ENCODE results near the gene HDAC4. TPM values are rescaled to one million over a fixed set of nuclear protein-coding genes. Genes with fewer than 3 reads are reported as not detected.

The HDAC4 gene
- total and polyA plus RNA-seq, 9 of the 15 experiments (the other 6 are each of a cell fraction or from before 2014, with no cell fraction given): 0.11 to 20.2 (median 4.0) TPM

DNA sequence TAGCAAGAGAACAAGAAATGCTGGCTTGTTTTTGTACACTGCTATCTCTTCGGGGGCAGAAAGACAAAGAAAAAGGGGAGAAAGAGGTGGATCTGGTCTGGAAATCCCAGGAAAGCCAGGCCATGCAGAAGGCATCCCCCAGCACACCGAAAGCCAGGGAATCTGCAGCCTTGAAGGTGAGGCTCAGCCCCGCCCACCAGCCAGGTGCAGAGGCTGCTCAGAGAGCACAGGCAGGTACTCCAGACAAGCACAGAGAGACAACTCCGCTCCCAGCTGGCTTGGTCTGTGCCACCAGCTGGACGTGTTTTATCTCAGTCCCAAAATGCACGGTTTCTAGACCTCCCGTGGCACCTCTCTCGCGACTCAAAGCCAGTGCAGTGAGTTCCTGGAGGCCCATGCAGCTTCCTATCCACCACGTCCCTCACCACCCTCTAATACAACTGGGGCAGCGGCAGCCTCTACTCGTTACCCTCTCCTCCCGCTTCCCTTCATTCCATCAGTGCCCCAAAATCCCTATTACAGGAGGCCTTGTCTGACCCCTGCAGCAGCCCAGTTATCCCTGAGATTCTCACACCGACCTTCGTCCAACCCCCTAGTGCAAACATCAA lies 62.8 kb downstream of the HDAC4 start (continued):
- no peak for TF ChIP-seq ARHGAP35 (IDR thresholded peaks at IDR 0.05; ENCODE audit: partially characterized antibody)
- TF ChIP-seq, protein P1, sequence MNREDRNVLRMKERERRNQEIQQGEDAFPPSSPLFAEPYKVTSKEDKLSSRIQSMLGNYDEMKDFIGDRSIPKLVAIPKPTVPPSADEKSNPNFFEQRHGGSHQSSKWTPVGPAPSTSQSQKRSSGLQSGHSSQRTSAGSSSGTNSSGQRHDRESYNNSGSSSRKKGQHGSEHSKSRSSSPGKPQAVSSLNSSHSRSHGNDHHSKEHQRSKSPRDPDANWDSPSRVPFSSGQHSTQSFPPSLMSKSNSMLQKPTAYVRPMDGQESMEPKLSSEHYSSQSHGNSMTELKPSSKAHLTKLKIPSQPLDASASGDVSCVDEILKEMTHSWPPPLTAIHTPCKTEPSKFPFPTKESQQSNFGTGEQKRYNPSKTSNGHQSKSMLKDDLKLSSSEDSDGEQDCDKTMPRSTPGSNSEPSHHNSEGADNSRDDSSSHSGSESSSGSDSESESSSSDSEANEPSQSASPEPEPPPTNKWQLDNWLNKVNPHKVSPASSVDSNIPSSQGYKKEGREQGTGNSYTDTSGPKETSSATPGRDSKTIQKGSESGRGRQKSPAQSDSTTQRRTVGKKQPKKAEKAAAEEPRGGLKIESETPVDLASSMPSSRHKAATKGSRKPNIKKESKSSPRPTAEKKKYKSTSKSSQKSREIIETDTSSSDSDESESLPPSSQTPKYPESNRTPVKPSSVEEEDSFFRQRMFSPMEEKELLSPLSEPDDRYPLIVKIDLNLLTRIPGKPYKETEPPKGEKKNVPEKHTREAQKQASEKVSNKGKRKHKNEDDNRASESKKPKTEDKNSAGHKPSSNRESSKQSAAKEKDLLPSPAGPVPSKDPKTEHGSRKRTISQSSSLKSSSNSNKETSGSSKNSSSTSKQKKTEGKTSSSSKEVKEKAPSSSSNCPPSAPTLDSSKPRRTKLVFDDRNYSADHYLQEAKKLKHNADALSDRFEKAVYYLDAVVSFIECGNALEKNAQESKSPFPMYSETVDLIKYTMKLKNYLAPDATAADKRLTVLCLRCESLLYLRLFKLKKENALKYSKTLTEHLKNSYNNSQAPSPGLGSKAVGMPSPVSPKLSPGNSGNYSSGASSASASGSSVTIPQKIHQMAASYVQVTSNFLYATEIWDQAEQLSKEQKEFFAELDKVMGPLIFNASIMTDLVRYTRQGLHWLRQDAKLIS (CRISPR knock-in tag; IDR thresholded peaks at IDR 0.05): no peak
- TF ChIP-seq SIN3B (IDR thresholded peaks at IDR 0.05; ENCODE audit: low read depth): no peak
- TF ChIP-seq ADNP (tag; IDR thresholded peaks at IDR 0.05): no peak
- TF ChIP-seq NFRKB (IDR thresholded peaks at IDR 0.05; ENCODE audit: low read depth): no peak

DNA sequence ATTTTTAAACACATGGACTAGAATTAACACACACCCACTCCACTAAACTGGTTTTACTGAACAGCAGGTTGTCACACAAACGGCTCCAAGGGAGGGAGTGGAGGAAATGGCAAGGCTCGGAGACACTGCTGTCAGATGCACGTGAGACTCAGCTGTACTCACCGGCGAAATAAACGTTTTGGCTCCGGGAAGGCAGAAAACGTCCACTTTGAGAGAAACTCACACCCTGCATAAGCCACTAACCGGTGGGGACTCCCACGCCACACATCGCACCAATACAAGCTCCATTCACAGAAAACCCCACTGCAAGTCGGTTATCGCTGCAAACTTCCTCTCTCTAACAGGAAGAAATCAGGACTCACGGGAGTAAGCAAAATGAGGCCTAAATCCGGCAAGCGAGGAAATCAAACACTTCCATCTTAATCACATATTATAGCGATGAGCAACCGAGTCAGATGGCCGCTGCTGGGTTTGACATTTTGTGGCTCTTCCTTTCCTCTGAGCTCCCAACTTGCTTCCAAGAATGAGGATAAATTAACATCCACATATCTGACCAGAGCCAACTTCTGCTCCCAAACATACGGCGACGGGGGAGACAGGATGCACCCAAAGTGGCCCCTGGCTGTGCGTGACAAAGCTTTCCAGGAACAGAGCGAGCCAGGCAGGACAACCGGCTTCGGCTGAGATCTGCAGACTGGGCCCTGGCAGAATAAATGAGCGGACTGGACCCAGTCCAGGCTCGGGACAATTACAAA lies 63.5 kb downstream of the HDAC4 start:
- Histone ChIP-seq H3K79me2 (ENCODE audit: control insufficient read depth, insufficient read depth, low read length) (peaks cover 4% of the 10 kb centered on the region; the same call in 2 of the 3 replicates), H3K9me3 (replicated peaks; ENCODE audit: control insufficient read depth, insufficient read depth, low read depth, low read length) (no peaks in the 10 kb centered on the region), H3K36me3 (ENCODE audit: control insufficient read depth, insufficient read depth, low read length) (no peaks in the 10 kb centered on the region), H3K4me1 (replicated peaks in 1 of 2; ENCODE audit: control insufficient read depth in 2 of 2, insufficient read depth in 2 of 2, low read length in 2 of 2) (no peaks in the 10 kb centered on the region; a peak in 1 of 5 replicates), H3K4me3 (no peak overlapping the region), H3K27ac (ENCODE audit: extremely low read depth, low read depth, low read length) (no peak overlapping the region), H3K4me2 (ENCODE audit: insufficient read depth, low read length) (no peak overlapping the region), H3K9me1 (ENCODE audit: control insufficient read depth, insufficient read depth, low read length) (no peaks in the 10 kb centered on the region), H3K9ac (ENCODE audit: insufficient read depth in 1 of 2, low read depth in 2 of 2, low read length in 2 of 2) (peak overlapping the region in 1 of 2 experiments; percentile 45; a peak in 1 of 4 replicates), H4K20me1 (replicated peaks; ENCODE audit: control insufficient read depth, insufficient read depth, low read length) (no peaks in the 10 kb centered on the region; the same call in 1 of the 2 replicates), H2AFZ (ENCODE audit: low read depth, low read length) (no peak overlapping the region), H3K27me3 (ENCODE audit: control insufficient read depth in 2 of 2, insufficient read depth in 2 of 2, low read length in 2 of 2) (no peaks in the 10 kb centered on the region)
- in situ Hi-C loops (cut with MboI) (no loop called here), intact Hi-C loops (cut with micrococcal nuclease) (no loop called here)
- no peak for ATAC-seq
- no peak for DNase-seq (ENCODE audit: extremely low read depth in 1 of 4, low spot score in 3 of 4)
- 78% methylated on average over 21 of the region's 28 CpGs for WGBS (ENCODE audit: insufficient coverage, low coverage, missing lambda C conversion rate)
- no peak for FAIRE-seq
- BruUV-seq (replicated peaks): no TSS peak
- CTCF ChIA-PET (ENCODE audit: low intra/inter-chr PET ratio): no interaction called here
- POLR2A ChIA-PET: no interaction called here
- no peak for TF ChIP-seq ZNF324 (CRISPR knock-in tag; IDR thresholded peaks at IDR 0.05)
- no peak for TF ChIP-seq SP1 (CRISPR knock-in tag; IDR thresholded peaks at IDR 0.05)
- no peak for TF ChIP-seq KLF16 (IDR thresholded peaks at IDR 0.05)
- no peak for TF ChIP-seq GATAD2B (IDR thresholded peaks at IDR 0.05; ENCODE audit: borderline replicate concordance)
- TF ChIP-seq KLF10 (CRISPR knock-in tag; IDR thresholded peaks at IDR 0.05): no peak
- no peak for TF ChIP-seq SIN3B (IDR thresholded peaks at IDR 0.05; ENCODE audit: low read depth)
- TF ChIP-seq TAF9B (IDR thresholded peaks at IDR 0.05; ENCODE audit: partially characterized antibody): no peak
- TF ChIP-seq FOXP1 (CRISPR knock-in tag; IDR thresholded peaks at IDR 0.05): no peak
- no peak for TF ChIP-seq TFAP4 (CRISPR knock-in tag; IDR thresholded peaks at IDR 0.05; ENCODE audit: borderline replicate concordance)
- TF ChIP-seq, protein P2, sequence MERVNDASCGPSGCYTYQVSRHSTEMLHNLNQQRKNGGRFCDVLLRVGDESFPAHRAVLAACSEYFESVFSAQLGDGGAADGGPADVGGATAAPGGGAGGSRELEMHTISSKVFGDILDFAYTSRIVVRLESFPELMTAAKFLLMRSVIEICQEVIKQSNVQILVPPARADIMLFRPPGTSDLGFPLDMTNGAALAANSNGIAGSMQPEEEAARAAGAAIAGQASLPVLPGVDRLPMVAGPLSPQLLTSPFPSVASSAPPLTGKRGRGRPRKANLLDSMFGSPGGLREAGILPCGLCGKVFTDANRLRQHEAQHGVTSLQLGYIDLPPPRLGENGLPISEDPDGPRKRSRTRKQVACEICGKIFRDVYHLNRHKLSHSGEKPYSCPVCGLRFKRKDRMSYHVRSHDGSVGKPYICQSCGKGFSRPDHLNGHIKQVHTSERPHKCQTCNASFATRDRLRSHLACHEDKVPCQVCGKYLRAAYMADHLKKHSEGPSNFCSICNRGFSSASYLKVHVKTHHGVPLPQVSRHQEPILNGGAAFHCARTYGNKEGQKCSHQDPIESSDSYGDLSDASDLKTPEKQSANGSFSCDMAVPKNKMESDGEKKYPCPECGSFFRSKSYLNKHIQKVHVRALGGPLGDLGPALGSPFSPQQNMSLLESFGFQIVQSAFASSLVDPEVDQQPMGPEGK (CRISPR knock-in tag; IDR thresholded peaks at IDR 0.05; ENCODE audit: borderline replicate concordance): no peak
